Skeletal muscle tissue (tissue), 4 donors: Measurements from ENCODE around the gene CPNE5. TPM values are rescaled to one million over a fixed set of nuclear protein-coding genes. Genes with fewer than 3 reads are reported as not detected.

Experiments used
- H3K27ac ChIP-seq: one replicate; pipeline ENCODE4 v1.7.0; 2013; ENCODE audit warnings: mild to moderate bottlenecking, low read depth, low read length, inconsistent platforms
- H3K27me3 ChIP-seq, 3 donors: one replicate each; pipeline ENCODE4 v1.7.0; 2013; ENCODE audit warnings: low read length in 3 of 3; ENCODE audit not compliant: control insufficient read depth in 3 of 3, insufficient read depth in 3 of 3
- H3K36me3 ChIP-seq, 3 donors: one replicate each; pipeline ENCODE4 v1.7.0; 2013; ENCODE audit warnings: low read length in 3 of 3; ENCODE audit not compliant: control insufficient read depth in 3 of 3, insufficient read depth in 3 of 3
- H3K4me1 ChIP-seq, 3 donors: one replicate each; pipeline ENCODE4 v1.7.0; 2013; ENCODE audit warnings: low read length in 3 of 3, mild to moderate bottlenecking in 3 of 3; ENCODE audit not compliant: control insufficient read depth in 3 of 3, insufficient read depth in 3 of 3
- H3K4me3 ChIP-seq, 3 donors: one replicate each; pipeline ENCODE4 v1.7.0; 2013; ENCODE audit warnings: low read length in 3 of 3
- H3K9ac ChIP-seq, 3 donors: one replicate each; pipeline ENCODE4 v1.7.0; 2013; ENCODE audit warnings: low read length in 3 of 3, mild to moderate bottlenecking in 3 of 3, moderate library complexity in 2 of 3, low read depth in 1 of 3
- H3K9me3 ChIP-seq, 3 donors: one replicate each; pipeline ENCODE4 v1.7.0; 2013; ENCODE audit warnings: low read length in 3 of 3; ENCODE audit not compliant: control insufficient read depth in 3 of 3
- total RNA-seq: library from RNA; depleted of rRNA; stranded (reverse); fragments of >200 nt; gene quantifications from one replicate; pipeline ENCODE4 v1.2.3, GENCODE V29; 2014
- donor health status: Osteomylitis.

Gene CPNE5
- 6.3 TPM for total RNA-seq

- no peaks in the 10 kb centered on the region for H3K36me3 ChIP-seq
- H3K4me3 ChIP-seq: peak within 1 kb of the TSS; percentile 58 to 61 (median 59)
- H3K27ac ChIP-seq: no peak within 1 kb of the TSS
- peaks cover 0 to 7% (median 0%) of the 10 kb centered on the region in 3 donors for H3K27me3 ChIP-seq
- H3K9me3 ChIP-seq: no peaks in the 10 kb centered on the region
- H3K4me1 ChIP-seq: peaks cover 32 to 42% (median 34%) of the 10 kb centered on the region in 3 donors
- peak within 1 kb of the TSS in 2 of 3 donors; percentile 59 to 69 for H3K9ac ChIP-seq
These were observed at the start of gene CPNE5 for GRCh38 chr6:36838896-36839748. TSS of gene CPNE5 (minus strand) at chr6:36839444. CDS start at chr6:36839377, 67 bp downstream.

DNA sequence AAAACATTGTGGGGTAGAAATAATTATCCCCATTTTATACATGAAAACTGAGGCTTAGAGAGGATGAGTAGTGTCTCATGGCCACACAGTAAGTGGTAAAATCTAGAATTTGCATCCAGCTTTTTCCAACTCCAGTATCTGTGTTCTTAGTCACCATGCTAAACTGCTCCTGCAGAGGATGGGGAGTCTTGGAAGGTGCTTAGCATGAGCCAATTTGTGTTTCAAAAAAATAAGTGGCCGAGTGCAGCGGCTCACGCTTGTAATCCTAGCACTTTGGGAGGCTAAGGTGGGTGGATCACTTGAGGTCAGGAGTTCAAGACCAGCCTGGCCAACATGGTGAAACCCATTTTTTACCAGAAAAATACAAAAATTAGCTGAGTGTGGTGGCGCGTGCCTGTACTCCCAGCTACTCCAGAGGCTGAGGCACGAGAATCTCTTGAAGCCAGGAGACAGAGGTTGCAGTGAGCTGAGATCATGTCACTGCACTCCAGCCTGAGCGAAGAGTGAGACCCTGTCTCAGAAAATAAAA lies 48.9 kb upstream of the CPNE5 start:
- Histone ChIP-seq H3K4me3 (no peak overlapping the region), H3K9ac (no peak overlapping the region), H3K27ac (no peak overlapping the region), H3K36me3 (peaks cover 0 to 5% (median 0%) of the 10 kb centered on the region in 3 donors), H3K4me1 (peaks cover 11 to 20% (median 15%) of the 10 kb centered on the region in 3 donors), H3K9me3 (no peaks in the 10 kb centered on the region), H3K27me3 (no peaks in the 10 kb centered on the region)

DNA sequence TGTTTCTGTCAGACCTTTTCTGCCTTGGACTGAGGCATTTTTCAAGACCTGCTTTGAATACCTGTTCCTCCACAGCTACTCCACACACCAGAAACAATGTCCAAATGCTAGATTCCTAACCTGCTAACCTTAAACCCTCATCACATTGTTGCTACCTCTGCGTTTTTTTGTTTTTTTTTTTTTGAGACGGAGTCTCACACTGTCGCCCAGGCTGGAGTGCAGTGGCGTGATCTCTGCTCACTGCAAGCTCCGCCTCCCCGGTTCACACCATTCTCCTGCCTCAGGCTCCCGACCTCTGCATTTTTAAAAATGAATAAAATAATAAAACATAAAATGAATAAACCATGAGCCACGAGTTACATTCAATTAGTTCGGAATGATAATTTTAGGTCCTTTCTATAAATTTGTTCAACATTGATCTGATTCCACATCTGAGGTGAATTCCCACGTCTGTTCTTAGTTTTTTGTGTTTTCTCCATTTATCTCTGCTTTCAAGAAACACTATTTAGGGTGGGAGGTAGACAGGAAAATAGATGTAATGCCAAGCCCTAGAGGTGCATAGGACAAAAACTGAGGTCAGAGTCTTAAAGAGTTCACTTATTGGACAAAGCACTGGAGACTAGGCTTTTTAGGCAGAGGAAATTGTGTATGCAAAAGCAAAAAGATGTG lies 47.8 kb upstream of the CPNE5 start:
- H3K27me3 ChIP-seq: no peaks in the 10 kb centered on the region
- H3K27ac ChIP-seq: no peak overlapping the region
- peaks cover 11 to 20% (median 15%) of the 10 kb centered on the region in 3 donors for H3K4me1 ChIP-seq
- peak overlapping the region in 1 of 3 donors; percentile 77 for H3K9ac ChIP-seq
- no peaks in the 10 kb centered on the region for H3K9me3 ChIP-seq
- H3K36me3 ChIP-seq: no peaks in the 10 kb centered on the region
- peak overlapping the region; percentile 81 to 93 (median 86) for H3K4me3 ChIP-seq

- Histone ChIP-seq H3K27ac (peak within 1 kb of the TSS; percentile 96), H3K4me1 (peaks cover 11 to 20% (median 15%) of the 10 kb centered on the region in 3 donors), H3K36me3 (no peaks in the 10 kb centered on the region), H3K4me3 (peak within 1 kb of the TSS; percentile 81 to 93 (median 86)), H3K9me3 (no peaks in the 10 kb centered on the region), H3K9ac (peak within 1 kb of the TSS; percentile 77 to 96 (median 83)), H3K27me3 (no peaks in the 10 kb centered on the region)
These were observed 46.5 kb upstream of the CPNE5 start, which contains the start of gene C6orf89 for GRCh38 chr6:36885461-36886401. TSS of gene C6orf89 (plus strand) at chr6:36885952. CDS start at chr6:36899445, 13,493 bp downstream.

GRCh38 chr6:36884610-36885009 lies 45.4 kb upstream of the CPNE5 start:
- H3K4me3 ChIP-seq: no peak overlapping the region
- H3K9ac ChIP-seq: no peak overlapping the region
- no peaks in the 10 kb centered on the region for H3K27me3 ChIP-seq
- H3K9me3 ChIP-seq: no peaks in the 10 kb centered on the region
- H3K27ac ChIP-seq: no peak overlapping the region
- H3K36me3 ChIP-seq: no peaks in the 10 kb centered on the region
- peaks cover 11 to 20% (median 15%) of the 10 kb centered on the region in 3 donors for H3K4me1 ChIP-seq

DNA sequence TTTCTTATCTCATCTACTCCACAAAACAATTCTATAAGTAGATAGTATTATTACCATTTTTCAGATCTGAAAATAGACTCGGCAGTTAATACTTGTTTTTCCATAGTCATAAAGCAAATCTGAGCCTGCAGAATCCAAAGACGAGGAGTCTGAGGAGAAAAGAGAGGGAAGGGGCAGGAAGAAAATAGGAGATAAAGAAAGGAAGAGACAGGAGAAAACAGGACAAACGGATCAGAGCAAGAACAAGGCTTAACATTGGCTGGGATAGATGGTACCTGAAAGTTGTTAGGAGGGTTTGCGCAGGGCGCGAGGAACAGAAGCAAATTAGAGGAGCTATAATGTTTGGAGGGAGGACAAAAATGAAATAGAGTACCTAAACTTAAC lies 36.0 kb upstream of the CPNE5 start:
- Histone ChIP-seq H3K27ac (peak overlapping the region; percentile 88), H3K36me3 (peaks cover 0 to 9% (median 7%) of the 10 kb centered on the region in 3 donors), H3K9ac (peak overlapping the region; percentile 96 to 99 (median 97)), H3K4me1 (peaks cover 3 to 18% (median 10%) of the 10 kb centered on the region in 3 donors), H3K4me3 (peak overlapping the region; percentile 99 to 100 (median 100)), H3K9me3 (no peaks in the 10 kb centered on the region), H3K27me3 (peaks cover 0 to 3% (median 0%) of the 10 kb centered on the region in 3 donors)

GRCh38 chr6:36874443-36875249 lies 35.4 kb upstream of the CPNE5 start, which contains the start of gene PPIL1:
TSS of gene PPIL1 (minus strand) at chr6:36874803. CDS start at chr6:36874772, 31 bp downstream.
- H3K27me3 ChIP-seq: peaks cover 0 to 3% (median 0%) of the 10 kb centered on the region in 3 donors
- peak within 1 kb of the TSS; percentile 99 to 100 (median 100) for H3K4me3 ChIP-seq
- peak within 1 kb of the TSS; percentile 88 for H3K27ac ChIP-seq
- peaks cover 3 to 18% (median 10%) of the 10 kb centered on the region in 3 donors for H3K4me1 ChIP-seq
- no peaks in the 10 kb centered on the region for H3K9me3 ChIP-seq
- peak within 1 kb of the TSS; percentile 96 to 99 (median 97) for H3K9ac ChIP-seq
- H3K36me3 ChIP-seq: peaks cover 0 to 11% (median 10%) of the 10 kb centered on the region in 3 donors

DNA sequence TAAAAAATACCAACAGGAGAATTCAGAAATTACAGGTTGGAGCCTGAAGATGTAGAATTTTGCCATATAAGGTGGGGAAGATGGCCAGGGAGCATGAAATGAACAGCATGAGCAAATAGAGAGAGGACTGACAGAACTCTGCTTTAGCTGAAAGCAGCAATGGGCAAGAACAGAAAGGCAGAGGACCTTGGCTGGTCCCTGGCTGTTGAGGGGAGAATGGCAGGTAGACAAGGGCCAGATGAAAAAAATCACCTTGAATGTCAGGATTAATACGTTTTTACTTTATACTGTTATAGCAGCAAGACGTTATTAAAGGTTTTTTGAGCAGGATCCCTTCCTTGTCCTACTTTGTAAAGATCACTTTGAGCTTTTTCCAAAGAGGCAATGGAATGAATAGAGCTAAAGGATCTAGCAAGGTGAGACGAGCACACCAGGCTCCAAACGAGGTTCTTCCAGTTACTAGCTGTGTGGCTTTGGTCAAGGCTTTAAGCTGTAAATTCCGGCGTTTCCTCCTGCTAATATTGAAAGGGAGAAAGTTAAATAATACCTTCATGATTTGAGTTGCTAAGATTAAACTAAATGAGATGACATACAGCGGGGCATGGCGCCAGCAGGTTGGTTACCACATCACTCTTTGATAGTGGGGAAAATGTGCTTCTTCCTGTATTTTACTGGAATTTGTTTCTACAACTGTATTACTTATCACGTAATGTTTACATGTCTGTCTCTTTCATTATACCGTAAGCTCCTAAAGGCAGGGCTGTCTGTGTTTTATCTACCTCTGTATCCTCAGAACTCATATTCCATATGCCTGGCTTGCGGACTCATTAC lies 34.6 kb upstream of the CPNE5 start:
- H3K27ac ChIP-seq: peak overlapping the region; percentile 88
- H3K4me3 ChIP-seq: peak overlapping the region; percentile 99 to 100 (median 100)
- H3K9me3 ChIP-seq: no peaks in the 10 kb centered on the region
- H3K27me3 ChIP-seq: peaks cover 0 to under 1% (median 0%) of the 10 kb centered on the region in 3 donors
- H3K4me1 ChIP-seq: peaks cover 3 to 18% (median 10%) of the 10 kb centered on the region in 3 donors
- peak overlapping the region; percentile 96 to 99 (median 97) for H3K9ac ChIP-seq
- H3K36me3 ChIP-seq: peaks cover 0 to 13% (median 11%) of the 10 kb centered on the region in 3 donors
